ENCODE data around the gene AXIN1.

GRCh38 chr16:265711-266110 lies 86.8 kb downstream of the AXIN1 start:
- TF ChIP-seq CTCF (conservative IDR thresholded peaks at IDR 0.05; ENCODE audit: low read length) (no peak), EZH2phosphoT487 (IDR thresholded peaks at IDR 0.05; ENCODE audit: borderline replicate concordance) (no peak)

All from Loucy (cell line).